Measurements from ENCODE around the gene IZUMO3.
"Not testable (repeated sequence)": the region's sequence is repeated elsewhere in the genome, so short reads cannot be mapped to it uniquely, and the experiment has no call there.

The IZUMO3 gene

DNA sequence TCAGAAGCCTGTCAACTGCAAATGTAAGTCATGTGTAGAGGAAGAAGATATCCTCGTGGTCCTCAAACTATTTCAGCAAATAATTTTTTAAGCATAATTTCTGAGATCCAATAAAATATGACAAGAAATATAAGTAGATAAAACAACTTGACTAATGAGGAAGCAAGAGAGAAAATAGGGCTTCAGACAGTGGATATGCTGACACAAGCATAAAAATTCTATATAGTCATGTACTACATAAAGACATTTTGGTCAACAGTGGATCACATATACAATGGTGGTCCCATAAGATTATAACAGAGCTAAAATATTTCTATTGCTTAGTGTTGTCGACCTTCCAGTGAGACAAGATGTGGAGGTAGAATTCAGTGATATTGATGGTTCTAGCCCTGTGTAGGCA is 42.2 kb upstream of the IZUMO3 start:
- H3K36me3 ChIP-seq (ENCODE audit: insufficient read depth, low read length): no peaks in the 10 kb centered on the region
- H3F3A ChIP-seq (ENCODE audit: insufficient read depth, low read length): no peaks in the 10 kb centered on the region
- H2AFZ ChIP-seq (ENCODE audit: low read length): no peak overlapping the region
- H3K4me3 ChIP-seq (ENCODE audit: low read depth, low read length, poor library complexity, severe bottlenecking): no peak overlapping the region
- no peaks in the 10 kb centered on the region for H4K20me1 ChIP-seq (ENCODE audit: insufficient read depth, low read length)
- no peaks in the 10 kb centered on the region for H3K79me2 ChIP-seq (ENCODE audit: insufficient read depth, low read length)
- no peak overlapping the region for H3K27ac ChIP-seq (ENCODE audit: low read depth, low read length, poor library complexity, severe bottlenecking)
- H3K4me2 ChIP-seq (ENCODE audit: low read length): no peak overlapping the region
- no peaks in the 10 kb centered on the region for H3K4me1 ChIP-seq (ENCODE audit: insufficient read depth, low read length, severe bottlenecking)
- H3K9me3 ChIP-seq (ENCODE audit: low read length): no peaks in the 10 kb centered on the region
- H3K9me2 ChIP-seq (ENCODE audit: low read depth, low read length): no peaks in the 10 kb centered on the region
- H3K9ac ChIP-seq (ENCODE audit: low read length): no peak overlapping the region
- no peaks in the 10 kb centered on the region for H3K27me3 ChIP-seq (ENCODE audit: insufficient read depth, low read length)
- no peak for TF ChIP-seq EZH2 (IDR thresholded peaks at IDR 0.05; ENCODE audit: borderline replicate concordance, low read length)
- TF ChIP-seq, protein P1, sequence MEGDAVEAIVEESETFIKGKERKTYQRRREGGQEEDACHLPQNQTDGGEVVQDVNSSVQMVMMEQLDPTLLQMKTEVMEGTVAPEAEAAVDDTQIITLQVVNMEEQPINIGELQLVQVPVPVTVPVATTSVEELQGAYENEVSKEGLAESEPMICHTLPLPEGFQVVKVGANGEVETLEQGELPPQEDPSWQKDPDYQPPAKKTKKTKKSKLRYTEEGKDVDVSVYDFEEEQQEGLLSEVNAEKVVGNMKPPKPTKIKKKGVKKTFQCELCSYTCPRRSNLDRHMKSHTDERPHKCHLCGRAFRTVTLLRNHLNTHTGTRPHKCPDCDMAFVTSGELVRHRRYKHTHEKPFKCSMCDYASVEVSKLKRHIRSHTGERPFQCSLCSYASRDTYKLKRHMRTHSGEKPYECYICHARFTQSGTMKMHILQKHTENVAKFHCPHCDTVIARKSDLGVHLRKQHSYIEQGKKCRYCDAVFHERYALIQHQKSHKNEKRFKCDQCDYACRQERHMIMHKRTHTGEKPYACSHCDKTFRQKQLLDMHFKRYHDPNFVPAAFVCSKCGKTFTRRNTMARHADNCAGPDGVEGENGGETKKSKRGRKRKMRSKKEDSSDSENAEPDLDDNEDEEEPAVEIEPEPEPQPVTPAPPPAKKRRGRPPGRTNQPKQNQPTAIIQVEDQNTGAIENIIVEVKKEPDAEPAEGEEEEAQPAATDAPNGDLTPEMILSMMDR (IDR thresholded peaks at IDR 0.05; ENCODE audit: low read length): no peak

DNA sequence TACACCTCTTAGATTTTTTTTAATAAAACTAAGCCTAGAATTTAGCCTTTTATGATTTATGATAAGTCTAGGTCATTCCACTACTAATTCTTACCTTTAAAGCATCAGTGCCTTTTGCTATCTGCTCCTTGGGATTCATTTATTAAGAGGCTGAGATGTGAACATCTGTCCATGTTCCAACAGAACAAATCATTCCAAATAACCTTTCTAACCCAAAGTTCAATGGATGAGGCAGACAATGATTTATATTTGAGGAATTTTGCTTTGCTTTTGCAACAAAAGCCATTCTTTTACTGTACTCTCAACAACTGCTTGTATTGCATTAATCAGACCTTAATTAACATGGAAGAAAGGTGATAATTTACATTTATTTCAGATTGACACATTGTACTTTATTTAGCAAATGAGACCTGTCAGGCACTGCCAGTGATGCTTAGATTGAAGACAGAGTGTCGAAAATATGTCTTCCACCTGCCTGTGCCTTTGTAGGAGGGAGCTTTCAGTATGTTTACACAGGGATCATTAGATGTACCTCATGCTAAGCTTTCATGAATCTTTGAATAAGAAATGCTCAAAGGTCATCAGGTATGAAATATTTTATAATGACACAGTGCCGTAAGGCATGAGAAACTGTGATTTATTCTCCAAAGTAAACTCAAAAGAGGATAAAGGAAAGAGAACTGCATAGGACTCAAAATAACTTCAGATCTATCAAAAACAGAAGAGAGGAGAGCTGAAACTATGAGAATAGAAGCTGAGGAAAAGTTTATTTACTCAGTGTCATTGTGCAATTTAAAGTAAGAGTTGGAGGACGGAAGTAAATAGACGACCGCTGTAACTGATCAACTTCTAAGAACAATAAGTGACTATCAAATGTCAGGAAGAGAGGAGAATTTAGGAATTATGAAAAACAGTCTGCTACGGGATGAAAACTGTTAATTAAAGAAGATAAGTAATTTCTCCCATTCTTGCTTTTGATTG is 36.7 kb upstream of the IZUMO3 start:
- Histone ChIP-seq H3K27ac (ENCODE audit: low read depth, low read length, poor library complexity, severe bottlenecking) (no peak overlapping the region), H3K4me2 (ENCODE audit: low read length) (no peak overlapping the region), H3K27me3 (ENCODE audit: insufficient read depth, low read length) (no peaks in the 10 kb centered on the region), H3F3A (ENCODE audit: insufficient read depth, low read length) (no peaks in the 10 kb centered on the region), H3K9ac (ENCODE audit: low read length) (no peak overlapping the region), H3K9me2 (ENCODE audit: low read depth, low read length) (no peaks in the 10 kb centered on the region), H3K9me3 (ENCODE audit: low read length) (no peaks in the 10 kb centered on the region), H2AFZ (ENCODE audit: low read length) (no peak overlapping the region), H3K36me3 (ENCODE audit: insufficient read depth, low read length) (no peaks in the 10 kb centered on the region), H3K4me1 (ENCODE audit: insufficient read depth, low read length, severe bottlenecking) (no peaks in the 10 kb centered on the region), H3K79me2 (ENCODE audit: insufficient read depth, low read length) (no peaks in the 10 kb centered on the region), H4K20me1 (ENCODE audit: insufficient read depth, low read length) (no peaks in the 10 kb centered on the region), H3K4me3 (ENCODE audit: low read depth, low read length, poor library complexity, severe bottlenecking) (no peak overlapping the region)
- TF ChIP-seq EZH2 (IDR thresholded peaks at IDR 0.05; ENCODE audit: borderline replicate concordance, low read length): no peak
- TF ChIP-seq, protein P1 (IDR thresholded peaks at IDR 0.05; ENCODE audit: low read length): no peak

DNA sequence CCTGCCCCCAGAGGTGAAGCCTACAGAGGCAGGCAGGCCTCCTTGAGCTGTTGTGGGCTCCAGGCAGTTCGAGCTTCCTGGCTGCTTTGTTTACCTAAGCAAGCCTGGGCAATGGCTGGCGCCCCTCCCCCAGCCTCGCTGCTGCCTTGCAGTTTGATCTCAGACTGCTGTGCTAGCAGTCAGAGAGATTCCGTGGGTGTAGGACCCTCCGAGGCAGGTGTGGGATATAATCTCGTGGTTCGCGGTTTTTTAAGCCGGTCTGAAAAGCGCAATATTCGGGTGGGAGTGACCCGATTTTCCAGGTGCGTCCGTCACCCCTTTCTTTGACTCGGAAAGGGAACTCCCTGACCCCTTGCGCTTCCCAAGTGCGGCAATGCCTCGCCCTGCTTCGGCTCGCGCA is 34.3 kb upstream of the IZUMO3 start:
- H3F3A ChIP-seq (ENCODE audit: insufficient read depth, low read length); H3K9ac ChIP-seq (ENCODE audit: low read length); H3K27me3 ChIP-seq (ENCODE audit: insufficient read depth, low read length); H3K4me2 ChIP-seq (ENCODE audit: low read length); H3K36me3 ChIP-seq (ENCODE audit: insufficient read depth, low read length); H4K20me1 ChIP-seq (ENCODE audit: insufficient read depth, low read length); H3K9me3 ChIP-seq (ENCODE audit: low read length); H3K27ac ChIP-seq (ENCODE audit: low read depth, low read length, poor library complexity, severe bottlenecking); H2AFZ ChIP-seq (ENCODE audit: low read length); H3K4me1 ChIP-seq (ENCODE audit: insufficient read depth, low read length, severe bottlenecking); H3K79me2 ChIP-seq (ENCODE audit: insufficient read depth, low read length); H3K9me2 ChIP-seq (ENCODE audit: low read depth, low read length); H3K4me3 ChIP-seq (ENCODE audit: low read depth, low read length, poor library complexity, severe bottlenecking): not testable (repeated sequence)

DNA sequence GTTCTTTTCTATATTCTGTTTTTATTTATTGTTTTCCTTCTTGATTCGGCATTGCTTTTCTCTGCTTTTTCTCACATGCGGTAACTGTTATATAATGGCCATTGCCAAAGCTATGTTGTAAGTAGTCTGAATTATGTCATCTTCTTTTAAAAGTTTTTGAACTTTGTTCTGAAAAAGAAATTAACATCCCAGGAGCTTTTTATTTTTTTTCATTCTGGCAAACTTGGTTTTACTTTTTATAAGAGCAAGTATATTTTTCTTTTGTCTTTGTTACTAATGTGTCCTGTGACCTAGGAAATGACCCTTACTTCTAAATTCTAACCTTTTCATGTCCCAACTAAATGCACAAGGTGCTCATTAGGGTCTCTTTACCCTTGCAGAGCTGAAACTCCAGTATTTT is 26.7 kb upstream of the IZUMO3 start:
- Histone ChIP-seq H3K27ac (ENCODE audit: low read depth, low read length, poor library complexity, severe bottlenecking) (no peak overlapping the region), H2AFZ (ENCODE audit: low read length) (no peak overlapping the region), H3K4me3 (ENCODE audit: low read depth, low read length, poor library complexity, severe bottlenecking) (no peak overlapping the region), H3K36me3 (ENCODE audit: insufficient read depth, low read length) (no peaks in the 10 kb centered on the region), H3K9ac (ENCODE audit: low read length) (no peak overlapping the region), H3F3A (ENCODE audit: insufficient read depth, low read length) (no peaks in the 10 kb centered on the region), H3K9me3 (ENCODE audit: low read length) (no peaks in the 10 kb centered on the region), H3K79me2 (ENCODE audit: insufficient read depth, low read length) (no peaks in the 10 kb centered on the region), H3K4me2 (ENCODE audit: low read length) (no peak overlapping the region), H3K9me2 (ENCODE audit: low read depth, low read length) (no peaks in the 10 kb centered on the region), H3K4me1 (ENCODE audit: insufficient read depth, low read length, severe bottlenecking) (no peaks in the 10 kb centered on the region), H3K27me3 (ENCODE audit: insufficient read depth, low read length) (no peaks in the 10 kb centered on the region), H4K20me1 (ENCODE audit: insufficient read depth, low read length) (no peaks in the 10 kb centered on the region)
- TF ChIP-seq, protein P1 (IDR thresholded peaks at IDR 0.05; ENCODE audit: low read length): no peak
